ENCODE measurements around the gene NUP107.
A peak's percentile ranks its signal among the peaks of the same experiment; 100 is the strongest.

Gene NUP107

GRCh38 chr12:68639396-68639767 lies 47.4 kb upstream of the NUP107 start:
- Histone ChIP-seq H3K36me3 (replicated peaks; ENCODE audit: low read depth, low read length) (peaks cover 5% of the 10 kb centered on the region), H3K79me2 (ENCODE audit: low read length) (peaks cover 99% of the 10 kb centered on the region), H3K27ac (ENCODE audit: low read length) (no peak overlapping the region), H2AFZ (ENCODE audit: low read depth, low read length) (no peak overlapping the region), H3K9ac (ENCODE audit: low read length) (no peak overlapping the region), H3K27me3 (ENCODE audit: low read depth, low read length) (no peaks in the 10 kb centered on the region), H3K4me2 (ENCODE audit: low read length) (no peak overlapping the region), H3K4me1 (ENCODE audit: low read length) (peaks cover 28% of the 10 kb centered on the region), H4K20me1 (ENCODE audit: insufficient read depth, low read length) (peaks cover 91% of the 10 kb centered on the region), H3K4me3 (ENCODE audit: low read length) (no peak overlapping the region), H3K9me3 (ENCODE audit: insufficient read depth, low read length) (no peaks in the 10 kb centered on the region)
- TF ChIP-seq, protein P1, sequence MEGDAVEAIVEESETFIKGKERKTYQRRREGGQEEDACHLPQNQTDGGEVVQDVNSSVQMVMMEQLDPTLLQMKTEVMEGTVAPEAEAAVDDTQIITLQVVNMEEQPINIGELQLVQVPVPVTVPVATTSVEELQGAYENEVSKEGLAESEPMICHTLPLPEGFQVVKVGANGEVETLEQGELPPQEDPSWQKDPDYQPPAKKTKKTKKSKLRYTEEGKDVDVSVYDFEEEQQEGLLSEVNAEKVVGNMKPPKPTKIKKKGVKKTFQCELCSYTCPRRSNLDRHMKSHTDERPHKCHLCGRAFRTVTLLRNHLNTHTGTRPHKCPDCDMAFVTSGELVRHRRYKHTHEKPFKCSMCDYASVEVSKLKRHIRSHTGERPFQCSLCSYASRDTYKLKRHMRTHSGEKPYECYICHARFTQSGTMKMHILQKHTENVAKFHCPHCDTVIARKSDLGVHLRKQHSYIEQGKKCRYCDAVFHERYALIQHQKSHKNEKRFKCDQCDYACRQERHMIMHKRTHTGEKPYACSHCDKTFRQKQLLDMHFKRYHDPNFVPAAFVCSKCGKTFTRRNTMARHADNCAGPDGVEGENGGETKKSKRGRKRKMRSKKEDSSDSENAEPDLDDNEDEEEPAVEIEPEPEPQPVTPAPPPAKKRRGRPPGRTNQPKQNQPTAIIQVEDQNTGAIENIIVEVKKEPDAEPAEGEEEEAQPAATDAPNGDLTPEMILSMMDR (IDR thresholded peaks at IDR 0.05; ENCODE audit: low read depth, low read length) = no peak
- no peak for TF ChIP-seq EZH2phosphoT487 (IDR thresholded peaks at IDR 0.05; ENCODE audit: low read depth)

DNA sequence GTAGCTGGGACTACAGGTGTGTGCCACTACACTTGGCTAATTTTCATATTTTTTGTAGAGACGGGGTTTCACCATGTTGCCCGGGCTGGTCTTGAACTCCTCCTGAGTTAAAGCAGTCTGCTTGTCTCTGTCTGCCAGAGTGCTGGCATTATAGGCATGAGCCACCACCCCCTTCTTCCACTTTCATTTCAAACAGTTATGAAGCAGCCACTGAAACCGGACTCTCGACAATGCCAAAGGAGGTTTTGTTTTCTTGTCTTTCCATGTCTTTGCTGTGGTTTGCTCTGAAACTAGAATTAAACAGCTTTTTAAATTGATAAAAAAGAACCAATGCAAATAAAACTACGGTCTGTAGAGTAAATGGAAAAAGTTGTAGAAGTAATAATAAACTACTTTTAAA lies 45.6 kb upstream of the NUP107 start:
- Histone ChIP-seq H3K27ac (ENCODE audit: low read length) (no peak overlapping the region), H3K4me2 (ENCODE audit: low read length) (peak overlapping the region; percentile 21), H4K20me1 (ENCODE audit: insufficient read depth, low read length) (peaks cover 88% of the 10 kb centered on the region), H3K27me3 (ENCODE audit: low read depth, low read length) (no peaks in the 10 kb centered on the region), H3K4me3 (ENCODE audit: low read length) (no peak overlapping the region), H2AFZ (ENCODE audit: low read depth, low read length) (no peak overlapping the region), H3K79me2 (ENCODE audit: low read length) (peaks cover 97% of the 10 kb centered on the region), H3K9me3 (ENCODE audit: insufficient read depth, low read length) (no peaks in the 10 kb centered on the region), H3K9ac (ENCODE audit: low read length) (no peak overlapping the region), H3K36me3 (replicated peaks; ENCODE audit: low read depth, low read length) (peaks cover 4% of the 10 kb centered on the region), H3K4me1 (ENCODE audit: low read length) (peaks cover 21% of the 10 kb centered on the region)
- TF ChIP-seq EZH2phosphoT487 (IDR thresholded peaks at IDR 0.05; ENCODE audit: low read depth) = no peak
- TF ChIP-seq, protein P1 (IDR thresholded peaks at IDR 0.05; ENCODE audit: low read depth, low read length) = no peak

DNA sequence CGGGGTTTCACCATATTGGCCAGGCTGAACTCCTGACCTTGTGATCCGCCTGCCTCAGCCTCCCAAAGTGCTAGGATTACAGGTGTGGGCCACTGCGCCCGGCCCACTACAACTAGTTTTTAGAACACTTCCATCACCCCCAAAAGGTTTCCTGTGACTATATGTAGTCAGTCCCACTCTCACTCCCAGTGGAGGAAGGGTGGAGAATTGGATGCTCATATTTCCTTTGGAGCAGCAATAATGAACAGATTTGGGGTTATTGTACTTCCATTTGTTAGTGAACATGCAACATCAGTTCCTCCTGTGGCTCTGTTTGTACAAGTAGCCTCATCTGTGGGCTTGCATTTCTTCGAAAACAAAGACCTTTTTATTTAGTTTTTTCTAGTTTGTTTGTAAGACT lies 40.3 kb upstream of the NUP107 start:
- Histone ChIP-seq H3K27ac (ENCODE audit: low read length) (no peak overlapping the region), H3K79me2 (ENCODE audit: low read length) (peaks cover 80% of the 10 kb centered on the region), H3K4me1 (ENCODE audit: low read length) (no peaks in the 10 kb centered on the region), H3K9me3 (ENCODE audit: insufficient read depth, low read length) (no peaks in the 10 kb centered on the region), H2AFZ (ENCODE audit: low read depth, low read length) (no peak overlapping the region), H3K4me2 (ENCODE audit: low read length) (no peak overlapping the region), H3K27me3 (ENCODE audit: low read depth, low read length) (no peaks in the 10 kb centered on the region), H3K36me3 (replicated peaks; ENCODE audit: low read depth, low read length) (peaks cover 6% of the 10 kb centered on the region), H3K9ac (ENCODE audit: low read length) (no peak overlapping the region), H3K4me3 (ENCODE audit: low read length) (no peak overlapping the region), H4K20me1 (ENCODE audit: insufficient read depth, low read length) (peaks cover 68% of the 10 kb centered on the region)
- TF ChIP-seq, protein P1 (IDR thresholded peaks at IDR 0.05; ENCODE audit: low read depth, low read length) = no peak
- TF ChIP-seq EZH2phosphoT487 (IDR thresholded peaks at IDR 0.05; ENCODE audit: low read depth) = no peak

DNA sequence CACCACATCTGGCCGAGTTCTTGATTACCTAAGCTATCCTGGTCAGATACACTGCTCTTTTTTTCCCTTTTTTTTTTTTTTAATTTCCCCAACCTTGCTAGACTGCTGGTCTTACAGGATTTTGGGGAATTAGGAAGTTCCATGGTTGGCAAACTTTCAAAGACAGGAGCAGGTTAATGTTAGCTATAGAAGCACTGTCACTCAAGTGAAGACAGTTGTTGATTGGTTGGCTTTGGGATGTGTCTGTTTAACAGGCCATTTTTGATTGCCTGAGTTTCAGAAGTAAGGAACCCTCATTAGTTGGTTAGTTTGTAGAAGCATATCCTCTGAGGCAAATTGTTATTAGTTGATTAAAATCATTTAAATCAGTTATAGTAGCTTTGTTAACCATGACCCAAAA lies 39.3 kb upstream of the NUP107 start:
- no peak overlapping the region for H3K4me2 ChIP-seq (ENCODE audit: low read length)
- peaks cover 11% of the 10 kb centered on the region for H3K36me3 ChIP-seq (replicated peaks; ENCODE audit: low read depth, low read length)
- peaks cover 69% of the 10 kb centered on the region for H3K79me2 ChIP-seq (ENCODE audit: low read length)
- H4K20me1 ChIP-seq (ENCODE audit: insufficient read depth, low read length) = peaks cover 58% of the 10 kb centered on the region
- H3K4me3 ChIP-seq (ENCODE audit: low read length) = no peak overlapping the region
- H3K27me3 ChIP-seq (ENCODE audit: low read depth, low read length) = no peaks in the 10 kb centered on the region
- no peak overlapping the region for H3K9ac ChIP-seq (ENCODE audit: low read length)
- no peaks in the 10 kb centered on the region for H3K4me1 ChIP-seq (ENCODE audit: low read length)
- H3K27ac ChIP-seq (ENCODE audit: low read length) = no peak overlapping the region
- no peak for TF ChIP-seq EZH2phosphoT487 (IDR thresholded peaks at IDR 0.05; ENCODE audit: low read depth)
- TF ChIP-seq, protein P1 (IDR thresholded peaks at IDR 0.05; ENCODE audit: low read depth, low read length) = no peak
- no peak overlapping the region for H2AFZ ChIP-seq (ENCODE audit: low read depth, low read length)
- H3K9me3 ChIP-seq (ENCODE audit: insufficient read depth, low read length) = no peaks in the 10 kb centered on the region
